H9 (cell line): Measurements from ENCODE around the gene PPP2R5B. TPM values are rescaled to one million over a fixed set of nuclear protein-coding genes. Genes with fewer than 3 reads are reported as not detected.

Experiments used
- DNase-seq: peaks from one replicate; pipeline ENCODE4 v3.0.0-alpha.2; 2017
- H2AFZ ChIP-seq: one replicate; pipeline ENCODE4 v1.6.1; 2013; ENCODE audit warnings: mild to moderate bottlenecking, low read length, control low read depth, moderate library complexity
- H2AK5ac ChIP-seq: 2 replicates; pipeline ENCODE4 v1.6.1; 2013; ENCODE audit warnings: low read length, control low read depth, mixed read lengths; ENCODE audit not compliant: insufficient read length
- H2BK120ac ChIP-seq: one replicate; pipeline ENCODE4 v1.6.1; 2013; ENCODE audit warnings: low read depth, mild to moderate bottlenecking, low read length, control low read depth, inconsistent platforms; ENCODE audit not compliant: poor library complexity, severe bottlenecking
- H2BK12ac ChIP-seq: 2 replicates; pipeline ENCODE4 v1.6.1; 2013; ENCODE audit warnings: low read length, control low read depth, mixed read lengths, low read depth; ENCODE audit not compliant: insufficient read length
- H2BK15ac ChIP-seq: 2 replicates; pipeline ENCODE4 v1.6.1; 2013; ENCODE audit warnings: low read depth, low read length, control low read depth
- H2BK20ac ChIP-seq: one replicate; pipeline ENCODE4 v1.6.1; 2013; ENCODE audit warnings: low read depth, mild to moderate bottlenecking, low read length, control low read depth, inconsistent platforms; ENCODE audit not compliant: poor library complexity, severe bottlenecking
- H2BK5ac ChIP-seq: 2 replicates; pipeline ENCODE4 v1.6.1; 2013; ENCODE audit warnings: low read length, control low read depth, mixed read lengths; ENCODE audit not compliant: insufficient read length
- H3K14ac ChIP-seq: 2 replicates; pipeline ENCODE4 v1.6.1; 2013; ENCODE audit warnings: low read length, control low read depth; ENCODE audit not compliant: insufficient read depth
- H3K18ac ChIP-seq: 2 replicates; pipeline ENCODE4 v1.6.1; 2013; ENCODE audit warnings: low read depth, mild to moderate bottlenecking, mixed read lengths, low read length, control low read depth; ENCODE audit not compliant: insufficient read length
- H3K23ac ChIP-seq: 2 replicates; pipeline ENCODE4 v1.6.1; 2013; ENCODE audit warnings: low read length, control low read depth, mixed read lengths, low read depth; ENCODE audit not compliant: insufficient read length
- H3K23me2 ChIP-seq: 2 replicates; pipeline ENCODE4 v1.6.1; 2013; ENCODE audit warnings: low read depth, mild to moderate bottlenecking, mixed read lengths, low read length, control low read depth; ENCODE audit not compliant: insufficient read length, poor library complexity, severe bottlenecking
- H3K27ac ChIP-seq: 2 replicates; pipeline ENCODE4 v1.5.1; 2013; ENCODE audit warnings: low read length, control low read depth, mixed read lengths, low read depth; ENCODE audit not compliant: insufficient read length
- H3K27me3 ChIP-seq: 2 replicates; pipeline ENCODE4 v1.6.1; 2013; ENCODE audit warnings: low read length, control low read depth, inconsistent platforms; ENCODE audit not compliant: insufficient read depth
- H3K4ac ChIP-seq: 2 replicates; pipeline ENCODE4 v1.6.1; 2013; ENCODE audit warnings: low read depth, mild to moderate bottlenecking, control low read depth, inconsistent platforms, low read length, moderate library complexity
- H3K4me1 ChIP-seq: 2 replicates; pipeline ENCODE4 v1.6.1; 2013; ENCODE audit warnings: low read length, control low read depth, inconsistent platforms; ENCODE audit not compliant: insufficient read depth
- H3K4me2 ChIP-seq: 2 replicates; pipeline ENCODE4 v1.6.1; 2013; ENCODE audit warnings: low read length, control low read depth, mixed read lengths; ENCODE audit not compliant: insufficient read length, insufficient read depth
- H3K56ac ChIP-seq: 2 replicates; pipeline ENCODE4 v1.6.1; 2013; ENCODE audit warnings: low read depth, mild to moderate bottlenecking, mixed read lengths, low read length, control low read depth; ENCODE audit not compliant: insufficient read length
- H3K79me1 ChIP-seq: 2 replicates; pipeline ENCODE4 v1.6.1; 2013; ENCODE audit warnings: low read depth, mild to moderate bottlenecking, moderate library complexity, low read length, control low read depth, inconsistent platforms; ENCODE audit not compliant: insufficient read depth, poor library complexity, severe bottlenecking
- H3K79me2 ChIP-seq: 2 replicates; pipeline ENCODE4 v1.6.1; 2013; ENCODE audit warnings: low read length, control low read depth, inconsistent platforms; ENCODE audit not compliant: insufficient read depth
- H3K9ac ChIP-seq: 2 replicates; pipeline ENCODE4 v1.6.1; 2013; ENCODE audit warnings: low read length, control low read depth, mixed read lengths; ENCODE audit not compliant: insufficient read length; ENCODE audit errors: extremely low read depth
- H3K9me3 ChIP-seq: one replicate; pipeline ENCODE4 v1.6.1; 2013; ENCODE audit warnings: low read depth, low read length, inconsistent platforms; ENCODE audit not compliant: control insufficient read depth
- H3T11ph ChIP-seq: one replicate; pipeline ENCODE4 v1.6.1; 2013; ENCODE audit warnings: mild to moderate bottlenecking, low read length, control low read depth, inconsistent platforms
- H4K20me1 ChIP-seq: one replicate; pipeline ENCODE4 v1.6.1; 2013; ENCODE audit not compliant: control insufficient read depth, insufficient read length, insufficient read depth
- H4K5ac ChIP-seq: 2 replicates; pipeline ENCODE4 v1.6.1; 2013; ENCODE audit warnings: low read depth, mild to moderate bottlenecking, mixed read lengths, low read length, control low read depth; ENCODE audit not compliant: insufficient read length
- H4K8ac ChIP-seq: replicated peaks from 2 replicates; pipeline ENCODE4 v1.6.1; 2013; ENCODE audit warnings: low read length, control low read depth, mixed read lengths, low read depth; ENCODE audit not compliant: insufficient read length
- H4K91ac ChIP-seq: 2 replicates; pipeline ENCODE4 v1.6.1; 2013; ENCODE audit warnings: low read depth, mild to moderate bottlenecking, moderate library complexity, mixed read lengths, low read length, control low read depth; ENCODE audit not compliant: insufficient read length
- H3K27ac Mint-ChIP-seq, 3 experiments: 2 replicates in 2 of 3; 3 replicates in 1 of 3; pipeline ENCODE4 v1.8.0; 2020 to 2021; ENCODE audit warnings: mixed read lengths in 3 of 3, mild to moderate bottlenecking in 1 of 3, moderate library complexity in 1 of 3
- H3K27me3 Mint-ChIP-seq: 2 replicates; pipeline ENCODE4 v1.8.0; 2021; ENCODE audit warnings: low read depth, mild to moderate bottlenecking, moderate library complexity, mixed read lengths
- H3K36me3 Mint-ChIP-seq, 3 experiments: 2 replicates in 2 of 3; 3 replicates in 1 of 3; pipeline ENCODE4 v1.8.0; 2020 to 2021; ENCODE audit warnings: low read depth in 3 of 3, mixed read lengths in 3 of 3; ENCODE audit not compliant: insufficient read depth in 1 of 3
- H3K4me1 Mint-ChIP-seq, 2 experiments: 2 replicates each; pipeline ENCODE4 v1.8.0; 2020; ENCODE audit warnings: mixed read lengths in 2 of 2
- H3K4me3 Mint-ChIP-seq, 2 experiments: 2 replicates in 1 of 2; 3 replicates in 1 of 2; pipeline ENCODE4 v1.8.0; 2020 to 2021; ENCODE audit warnings: mild to moderate bottlenecking in 2 of 2, mixed read lengths in 2 of 2, moderate library complexity in 1 of 2
- H3K9me3 Mint-ChIP-seq, 2 experiments: 2 replicates in 1 of 2; 3 replicates in 1 of 2; pipeline ENCODE4 v1.8.0; 2020; ENCODE audit warnings: mild to moderate bottlenecking in 2 of 2, mixed read lengths in 2 of 2, moderate library complexity in 1 of 2
- WGBS: extraction: QIAGEN DNeasy Blood & Tissue Kit; methylation state at CpG from one replicate; pipeline ENCODE4 v1.1.7; 2013; ENCODE audit warnings: missing lambda C conversion rate, low lambda C conversion rate, mixed read lengths; ENCODE audit not compliant: insufficient read length; ENCODE audit errors: extremely low coverage; 5-methylcytosine and 5-hydroxymethylcytosine counted together
- total RNA-seq: library from RNA; stranded (reverse); gene quantifications from 2 replicates; pipeline ENCODE4 v1.2.1, GENCODE V29; 2021
- TF ChIP-seq, protein P1 (sequence below): fragments of 200-600 bp; sonication (generic); conservative IDR thresholded peaks from 3 replicates; pipeline ENCODE4 v1.8.0; 2021; ENCODE audit warnings: antibody characterized with exemption, mild to moderate bottlenecking

Gene PPP2R5B
- total RNA-seq, 1 experiment from 2014 or later: 6.3 TPM

DNA sequence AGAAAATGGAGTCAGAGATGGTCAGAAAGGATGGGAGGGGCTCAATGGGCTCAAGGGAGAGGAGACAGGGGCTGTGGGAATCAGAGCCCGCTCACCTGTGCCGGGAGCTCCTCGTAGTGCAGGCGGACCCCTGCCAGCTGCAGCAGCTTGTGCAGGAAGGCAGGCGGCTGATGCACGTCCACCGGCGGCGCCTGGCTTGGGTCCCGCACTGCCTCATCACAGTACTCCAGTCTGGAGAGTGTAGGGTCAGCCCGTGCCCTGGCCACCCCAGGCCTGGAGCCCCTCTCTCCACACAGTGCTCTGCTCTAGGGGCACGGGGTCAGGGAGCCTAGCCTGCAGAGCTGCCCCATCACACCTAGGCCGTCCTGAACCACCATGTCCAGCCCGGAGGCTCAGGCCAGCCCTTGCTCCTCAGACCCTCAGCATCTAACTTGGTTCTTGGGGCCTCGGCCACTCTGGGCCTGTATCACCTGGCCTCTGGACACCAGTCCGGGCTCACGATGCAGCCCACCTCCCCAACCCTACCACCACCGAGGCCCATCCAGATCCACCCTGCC lies 11.2 kb upstream of the PPP2R5B start:
- Histone ChIP-seq H3K56ac (no peak overlapping the region), H3K79me1 (no peaks in the 10 kb centered on the region), H3K79me2 (no peaks in the 10 kb centered on the region), H3K4me2 (no peak overlapping the region), H4K5ac (no peak overlapping the region), H2AK5ac (no peak overlapping the region), H3K14ac (no peak overlapping the region), H3K23ac (no peak overlapping the region), H3K4me1 (no peaks in the 10 kb centered on the region), H2BK15ac (no peak overlapping the region), H2AFZ (no peak overlapping the region), H3K27ac (no peak overlapping the region), H4K20me1 (no peaks in the 10 kb centered on the region), H3K23me2 (peaks cover 10% of the 10 kb centered on the region), H4K8ac (no peak overlapping the region), H2BK120ac (no peak overlapping the region), H2BK5ac (no peak overlapping the region), H4K91ac (no peak overlapping the region), H2BK20ac (no peak overlapping the region), H3K18ac (no peak overlapping the region), H2BK12ac (no peak overlapping the region), H3K9me3 (no peaks in the 10 kb centered on the region), H3K27me3 (no peaks in the 10 kb centered on the region), H3K4ac (no peak overlapping the region), H3T11ph (no peak overlapping the region), H3K9ac (no peak overlapping the region)
- peaks cover 18 to 21% of the 10 kb centered on the region in 2 experiments for H3K4me1 Mint-ChIP-seq
- TF ChIP-seq, protein P1, sequence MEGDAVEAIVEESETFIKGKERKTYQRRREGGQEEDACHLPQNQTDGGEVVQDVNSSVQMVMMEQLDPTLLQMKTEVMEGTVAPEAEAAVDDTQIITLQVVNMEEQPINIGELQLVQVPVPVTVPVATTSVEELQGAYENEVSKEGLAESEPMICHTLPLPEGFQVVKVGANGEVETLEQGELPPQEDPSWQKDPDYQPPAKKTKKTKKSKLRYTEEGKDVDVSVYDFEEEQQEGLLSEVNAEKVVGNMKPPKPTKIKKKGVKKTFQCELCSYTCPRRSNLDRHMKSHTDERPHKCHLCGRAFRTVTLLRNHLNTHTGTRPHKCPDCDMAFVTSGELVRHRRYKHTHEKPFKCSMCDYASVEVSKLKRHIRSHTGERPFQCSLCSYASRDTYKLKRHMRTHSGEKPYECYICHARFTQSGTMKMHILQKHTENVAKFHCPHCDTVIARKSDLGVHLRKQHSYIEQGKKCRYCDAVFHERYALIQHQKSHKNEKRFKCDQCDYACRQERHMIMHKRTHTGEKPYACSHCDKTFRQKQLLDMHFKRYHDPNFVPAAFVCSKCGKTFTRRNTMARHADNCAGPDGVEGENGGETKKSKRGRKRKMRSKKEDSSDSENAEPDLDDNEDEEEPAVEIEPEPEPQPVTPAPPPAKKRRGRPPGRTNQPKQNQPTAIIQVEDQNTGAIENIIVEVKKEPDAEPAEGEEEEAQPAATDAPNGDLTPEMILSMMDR: no peak
- H3K27ac Mint-ChIP-seq: no peak overlapping the region
- H3K36me3 Mint-ChIP-seq: peaks cover 8 to 35% (median 24%) of the 10 kb centered on the region in 3 experiments; a peak in 6 of 7 replicates
- WGBS: no CpG with 5 or more reads among the region's 18 CpGs
- H3K9me3 Mint-ChIP-seq: no peaks in the 10 kb centered on the region
- H3K4me3 Mint-ChIP-seq: no peak overlapping the region
- H3K27me3 Mint-ChIP-seq: no peaks in the 10 kb centered on the region
- DNase-seq: no peak
